ENCODE data around the gene PLEKHA3.
A peak's percentile ranks its signal among the peaks of the same experiment; 100 is the strongest.

The PLEKHA3 gene

DNA sequence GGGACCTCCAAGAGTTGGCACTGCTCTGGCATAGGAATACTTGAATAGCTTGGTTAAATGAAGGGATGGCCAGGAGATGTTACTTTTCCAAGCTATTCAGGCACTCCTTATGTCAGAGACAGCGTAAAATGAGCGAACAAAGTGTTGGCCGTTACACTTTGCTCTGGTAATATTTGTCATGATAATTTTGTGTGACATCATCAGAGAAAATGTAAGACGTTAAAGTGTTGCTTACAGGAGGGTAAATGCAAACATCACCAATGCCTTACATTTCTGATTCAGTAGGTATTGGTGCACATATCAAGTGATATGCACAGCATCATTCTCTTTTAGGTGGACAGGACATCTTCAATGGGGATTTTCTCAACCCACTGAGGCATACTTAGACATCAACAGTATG lies 46.0 kb downstream of the PLEKHA3 start:
- TF ChIP-seq ZNF274 (IDR thresholded peaks at IDR 0.05; ENCODE audit: low read depth, low read length) = no peak
- H3K4me3 ChIP-seq (ENCODE audit: low read length) = no peak overlapping the region

GRCh38 chr2:178527592-178527991 lies 47.3 kb downstream of the PLEKHA3 start:
- no peak overlapping the region for H3K4me3 ChIP-seq (ENCODE audit: low read length)
- no peak for TF ChIP-seq ZNF274 (IDR thresholded peaks at IDR 0.05; ENCODE audit: low read depth, low read length)

DNA sequence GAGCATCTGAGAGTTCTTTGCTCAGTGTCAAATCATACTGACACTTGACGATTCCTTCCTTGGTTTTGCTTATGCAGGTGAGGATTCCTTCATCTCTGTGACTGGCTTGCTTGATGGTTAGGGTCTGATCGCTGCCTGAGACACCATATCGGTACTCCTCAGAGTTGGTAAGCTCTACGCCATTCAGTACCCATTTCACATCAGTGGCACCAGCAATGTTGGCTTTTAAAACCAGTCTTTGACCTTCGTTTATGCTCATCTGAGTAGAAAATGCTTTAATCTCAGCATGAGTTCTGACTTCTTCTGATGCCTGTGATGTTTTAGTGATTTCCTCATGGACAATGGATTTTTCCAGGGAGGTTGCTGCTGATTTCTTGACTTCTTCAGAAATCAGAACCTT lies 48.4 kb downstream of the PLEKHA3 start:
- TF ChIP-seq ZNF274 (IDR thresholded peaks at IDR 0.05; ENCODE audit: low read depth, low read length) = no peak

DNA sequence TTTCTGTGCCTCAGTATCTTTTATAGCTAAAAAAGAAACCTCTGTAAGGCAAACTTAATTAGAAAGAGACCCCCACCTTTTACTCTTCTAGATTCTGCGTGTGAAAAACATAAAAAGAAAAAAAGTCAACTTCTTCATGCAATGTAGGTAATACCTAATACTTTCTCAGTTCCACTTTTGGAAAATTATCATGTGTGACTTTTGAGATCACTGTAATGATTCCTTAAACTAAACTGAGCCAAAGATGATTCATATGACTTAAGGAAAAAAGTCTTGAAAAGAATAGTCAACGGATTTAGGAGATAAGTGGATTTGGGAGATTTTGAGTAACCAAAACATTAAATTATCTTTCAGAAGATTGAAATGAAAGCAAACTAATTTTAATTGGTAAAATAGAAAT lies 48.9 kb downstream of the PLEKHA3 start:
- TF ChIP-seq ZNF274 (IDR thresholded peaks at IDR 0.05; ENCODE audit: low read depth, low read length) = no peak
- 0 out of 2 replicates have a peak overlapping the region, but pooled peaks have one; percentile 15 for H3K4me3 ChIP-seq (ENCODE audit: low read length)

More for the DNA sequence above, 48.4 kb downstream of the PLEKHA3 start:
- H3K4me3 ChIP-seq (ENCODE audit: low read length) = 0 out of 2 replicates have a peak overlapping the region, but pooled peaks have one; percentile 15

GRCh38 chr2:178530131-178530530 lies 49.9 kb downstream of the PLEKHA3 start:
- no peak for TF ChIP-seq ZNF274 (IDR thresholded peaks at IDR 0.05; ENCODE audit: low read depth, low read length)
- no peak overlapping the region for H3K4me3 ChIP-seq (ENCODE audit: low read length)

GRCh38 chr2:178530625-178531142 lies 50.4 kb downstream of the PLEKHA3 start:
- no peak for TF ChIP-seq ZNF274 (IDR thresholded peaks at IDR 0.05; ENCODE audit: low read depth, low read length)
- H3K4me3 ChIP-seq (ENCODE audit: low read length) = peak overlapping the region; percentile 61; the same call in 1 of the 2 replicates

DNA sequence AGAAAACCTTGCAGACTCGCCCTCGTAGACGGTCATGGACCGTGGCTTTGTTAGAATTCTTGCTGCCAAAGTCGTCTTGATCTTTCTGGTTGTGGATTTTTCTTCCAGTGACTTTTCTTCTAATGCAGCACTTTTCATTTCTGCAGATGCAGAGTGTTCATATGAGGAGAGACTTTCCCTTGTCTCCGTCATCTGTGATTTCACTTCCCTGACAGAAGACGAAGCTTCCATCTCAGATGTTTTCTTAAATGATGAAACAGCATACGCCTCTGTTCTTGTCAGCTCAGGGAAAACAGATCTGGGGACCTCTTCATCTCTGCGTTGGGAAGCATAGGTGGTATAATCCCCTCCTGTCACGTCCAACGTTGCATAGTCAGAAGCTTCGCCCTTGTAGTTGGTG lies 50.9 kb downstream of the PLEKHA3 start:
- no peak for TF ChIP-seq ZNF274 (IDR thresholded peaks at IDR 0.05; ENCODE audit: low read depth, low read length)
- H3K4me3 ChIP-seq (ENCODE audit: low read length) = peak overlapping the region; percentile 61; the same call in 1 of the 2 replicates

DNA sequence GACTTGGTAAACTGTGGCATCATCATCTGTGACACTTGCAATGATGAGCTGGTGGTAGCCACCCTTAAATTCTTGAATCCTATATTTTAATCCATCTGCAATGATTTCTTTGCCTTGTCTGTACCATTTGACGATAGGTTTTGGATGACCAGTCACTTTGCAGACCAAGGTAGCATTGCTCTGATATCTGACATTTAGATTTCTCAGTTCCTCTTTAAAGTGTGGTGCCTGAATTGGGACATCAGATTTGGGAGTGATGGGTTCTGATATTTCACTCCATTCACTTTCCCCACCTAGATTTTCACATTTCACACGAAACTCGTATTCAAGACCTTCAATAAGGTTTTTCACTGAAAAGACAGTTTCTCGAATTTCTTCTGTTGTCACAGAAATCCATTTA lies 55.8 kb downstream of the PLEKHA3 start:
- TF ChIP-seq ZNF274 (IDR thresholded peaks at IDR 0.05; ENCODE audit: low read depth, low read length) = no peak
- H3K4me3 ChIP-seq (ENCODE audit: low read length) = no peak overlapping the region

GRCh38 chr2:178542161-178542560 lies 61.9 kb downstream of the PLEKHA3 start:
- H3K4me3 ChIP-seq (ENCODE audit: low read length) = no peak overlapping the region
- TF ChIP-seq ZNF274 (IDR thresholded peaks at IDR 0.05; ENCODE audit: low read depth, low read length) = no peak

DNA sequence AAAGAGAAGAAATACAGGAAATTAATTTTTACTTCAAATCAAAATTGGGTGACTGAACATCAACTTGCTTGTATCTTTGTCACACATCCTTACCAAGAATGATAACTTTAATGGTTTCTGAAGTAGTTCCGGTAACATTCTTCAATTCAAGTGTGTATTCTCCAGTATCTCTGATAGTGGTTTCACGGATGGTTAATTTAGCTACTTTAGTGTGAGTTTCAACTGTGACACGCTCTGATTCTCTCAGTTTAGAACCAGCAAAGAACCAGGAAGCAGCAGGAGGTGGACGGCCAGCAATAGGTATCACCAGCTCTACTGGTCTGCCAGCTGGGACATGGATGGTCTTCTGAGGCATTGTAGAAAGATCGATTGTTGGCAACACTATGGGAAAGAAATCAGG lies 62.3 kb downstream of the PLEKHA3 start:
- no peak for TF ChIP-seq ZNF274 (IDR thresholded peaks at IDR 0.05; ENCODE audit: low read depth, low read length)

DNA sequence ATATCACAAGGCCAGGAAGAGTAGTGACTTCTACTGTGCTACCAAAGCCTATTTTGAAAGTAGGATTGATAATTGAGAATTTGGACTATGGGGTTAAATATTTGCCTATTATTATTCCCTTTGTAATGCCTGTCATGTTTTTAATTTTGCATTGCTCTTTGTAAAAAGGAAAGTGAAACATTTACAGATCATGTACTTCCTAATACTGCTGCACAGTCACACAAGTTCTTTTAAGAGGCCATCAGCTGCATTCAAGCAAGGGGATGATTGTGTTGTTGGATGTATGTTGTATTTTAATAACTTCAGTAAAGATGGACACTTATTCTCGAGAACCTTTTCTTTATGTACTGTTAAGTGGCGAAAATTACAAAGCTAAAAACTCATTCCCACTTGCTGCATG lies 70.1 kb downstream of the PLEKHA3 start:
- H3K4me3 ChIP-seq (ENCODE audit: low read length) = no peak overlapping the region
- no peak for TF ChIP-seq ZNF274 (IDR thresholded peaks at IDR 0.05; ENCODE audit: low read depth, low read length)

More for the DNA sequence above, 62.3 kb downstream of the PLEKHA3 start:
- no peak overlapping the region for H3K4me3 ChIP-seq (ENCODE audit: low read length)

DNA sequence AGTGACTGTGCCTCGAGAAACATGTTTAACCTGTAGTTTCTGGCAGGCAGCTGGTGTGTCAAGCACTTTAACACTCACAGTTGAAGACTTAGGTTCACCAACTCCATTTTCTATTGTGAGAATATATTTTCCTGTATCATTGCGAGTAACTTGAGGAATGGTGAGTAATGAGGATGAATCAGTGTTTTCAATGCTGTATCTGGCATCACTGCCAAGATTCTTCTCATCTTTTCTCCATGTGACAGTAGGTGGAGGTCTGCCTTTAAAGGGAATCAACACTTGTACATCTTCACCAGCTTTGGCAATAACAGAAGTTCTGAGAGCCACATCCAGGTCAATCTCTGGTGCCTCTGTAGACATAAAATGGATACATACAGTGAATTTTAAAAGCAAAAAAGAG lies 72.8 kb downstream of the PLEKHA3 start:
- no peak overlapping the region for H3K4me3 ChIP-seq (ENCODE audit: low read length)
- no peak for TF ChIP-seq ZNF274 (IDR thresholded peaks at IDR 0.05; ENCODE audit: low read depth, low read length)
